ENCODE measurements around the gene POLE2.
"Not testable (repeated sequence)": the region's sequence is repeated elsewhere in the genome, so short reads cannot be mapped to it uniquely, and the experiment has no call there.

The POLE2 gene

DNA sequence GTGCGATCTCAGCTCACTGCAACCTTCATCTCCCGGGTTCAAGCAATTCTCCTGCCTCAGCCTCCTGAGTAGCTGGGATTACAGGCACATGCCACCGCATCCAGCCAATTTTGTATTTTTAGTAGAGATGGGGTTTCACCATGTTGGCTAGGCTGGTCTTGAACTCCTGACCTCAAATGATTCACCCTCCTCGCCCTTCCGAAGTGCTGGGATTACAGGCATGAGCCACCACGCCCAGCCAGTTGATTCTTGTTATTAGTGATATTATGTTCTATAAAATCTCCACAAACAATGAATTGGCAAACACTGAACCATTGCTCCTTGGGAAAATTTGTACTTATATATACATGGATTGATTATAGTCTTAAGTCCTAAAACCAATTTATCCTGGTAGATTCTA is 30.5 kb downstream of the POLE2 start:
- not testable (repeated sequence) for DNase-seq

DNA sequence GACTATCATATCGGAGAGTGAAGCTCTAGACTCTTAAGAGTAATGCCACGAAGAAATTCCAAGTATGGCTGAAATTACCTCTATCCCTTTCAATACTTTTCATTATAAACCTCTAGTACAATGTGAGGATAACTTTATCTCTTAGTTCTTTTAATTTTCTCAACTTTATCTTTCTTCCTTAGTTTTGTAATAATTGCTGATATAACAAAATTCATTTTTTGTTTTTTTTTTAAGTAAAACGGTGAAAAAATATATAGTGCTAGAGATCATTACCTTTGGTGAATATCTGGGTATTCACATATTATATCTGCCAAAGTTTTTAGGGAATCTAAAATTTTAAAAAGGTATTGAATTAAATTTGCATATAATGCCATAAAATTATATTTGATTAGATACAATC is 33.5 kb downstream of the POLE2 start:
- DNase-seq: no peak

DNA sequence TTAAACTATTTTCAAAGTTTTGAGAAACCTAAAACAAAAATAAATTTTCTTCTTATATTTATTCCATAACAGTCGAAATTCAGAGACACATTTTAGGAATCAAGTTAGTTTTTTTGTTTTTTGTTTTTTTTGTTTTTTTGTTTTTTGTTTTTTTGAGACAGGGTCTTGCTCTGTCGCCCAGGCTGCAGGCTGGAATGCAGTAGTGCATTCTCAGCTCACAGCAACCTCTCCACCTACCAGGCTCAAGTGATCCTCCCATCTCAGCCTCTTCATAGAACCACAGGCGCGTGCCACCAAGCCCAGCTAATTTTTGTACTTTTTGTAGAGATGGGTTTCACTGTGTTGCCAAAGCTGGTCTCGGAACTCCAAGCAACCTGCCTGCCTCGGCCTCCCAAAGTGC is 34.5 kb downstream of the POLE2 start:
- DNase-seq: no peak

DNA sequence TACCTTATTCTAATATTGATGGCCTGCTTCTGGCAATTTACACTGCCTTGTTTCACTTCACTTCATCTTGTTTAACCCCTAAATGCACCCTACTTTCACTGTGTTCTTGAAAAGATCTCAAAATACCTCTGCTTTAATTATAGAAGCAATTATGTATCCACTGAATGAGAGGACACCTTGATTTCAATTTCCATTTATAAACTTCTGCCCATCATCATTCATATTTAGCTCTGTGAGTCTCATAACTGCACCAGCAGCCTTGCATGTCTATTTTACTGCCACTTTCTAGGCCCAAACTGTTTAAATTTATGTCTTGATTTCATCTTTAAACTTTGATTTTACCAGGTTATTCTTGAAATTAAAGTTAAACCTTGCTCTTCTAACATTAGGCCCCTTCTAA is 45.9 kb downstream of the POLE2 start:
- no peak for DNase-seq

DNA sequence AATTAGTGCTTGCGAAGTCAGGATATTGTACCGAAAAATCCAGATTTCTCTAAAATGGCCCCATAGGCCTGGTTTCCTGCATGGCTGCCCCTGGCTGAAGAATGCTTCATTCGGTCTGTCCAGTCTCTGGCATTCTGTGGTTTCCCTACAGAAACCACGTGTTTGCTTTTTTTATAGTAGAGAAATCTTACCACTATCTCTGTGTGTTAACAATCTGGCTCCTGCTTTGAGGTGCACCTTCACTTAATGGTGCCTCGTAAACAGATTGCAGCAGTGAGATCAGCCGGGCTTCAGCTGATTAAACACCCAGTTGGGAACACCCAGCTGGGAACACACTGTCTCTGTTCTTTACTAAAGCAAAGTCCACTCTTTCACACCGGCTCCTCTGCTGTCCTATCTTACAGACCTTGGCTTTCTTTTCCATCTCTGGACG is 46.3 kb downstream of the POLE2 start:
- DNase-seq: no peak

DNA sequence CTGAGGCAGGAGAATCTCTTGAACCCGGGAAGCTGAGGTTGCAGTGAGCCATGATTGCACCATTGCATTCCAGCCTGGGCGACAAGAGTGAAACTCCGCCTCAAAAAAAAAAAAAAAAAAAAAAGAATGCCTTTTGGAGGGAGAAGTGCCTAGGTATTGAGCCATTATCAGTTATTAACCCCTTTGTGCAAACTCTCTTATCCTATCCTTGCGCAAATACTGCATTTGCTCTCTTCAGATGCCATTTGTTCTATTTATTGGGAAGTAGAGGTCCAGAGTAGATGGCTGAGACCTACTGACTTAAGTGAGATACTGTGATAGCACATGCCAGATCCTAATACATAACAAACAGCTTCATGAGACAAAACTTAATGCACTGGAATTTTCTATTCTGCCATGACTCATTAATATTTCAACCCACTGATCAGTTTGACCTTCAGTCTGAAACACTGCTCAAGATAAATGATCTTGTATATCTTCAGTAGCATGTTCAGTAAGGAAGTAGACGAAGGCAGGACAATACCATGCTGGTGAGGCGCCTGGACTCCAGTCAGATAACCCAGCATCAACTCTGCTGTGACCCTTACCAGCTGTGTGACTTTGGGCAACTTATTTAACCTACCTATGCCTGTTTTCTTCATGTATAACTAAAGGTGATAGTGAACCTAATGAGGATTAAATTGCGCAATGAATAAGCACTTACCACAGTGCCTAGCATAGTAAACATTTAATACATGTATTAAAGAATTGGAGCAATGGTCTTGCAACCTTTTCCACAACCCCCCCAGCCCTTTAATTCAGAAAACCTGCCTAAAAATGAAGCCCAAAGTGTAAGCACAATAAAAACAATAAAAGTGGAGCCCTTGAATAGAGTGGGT is 47.2 kb downstream of the POLE2 start:
- DNase-seq: no peak

DNA sequence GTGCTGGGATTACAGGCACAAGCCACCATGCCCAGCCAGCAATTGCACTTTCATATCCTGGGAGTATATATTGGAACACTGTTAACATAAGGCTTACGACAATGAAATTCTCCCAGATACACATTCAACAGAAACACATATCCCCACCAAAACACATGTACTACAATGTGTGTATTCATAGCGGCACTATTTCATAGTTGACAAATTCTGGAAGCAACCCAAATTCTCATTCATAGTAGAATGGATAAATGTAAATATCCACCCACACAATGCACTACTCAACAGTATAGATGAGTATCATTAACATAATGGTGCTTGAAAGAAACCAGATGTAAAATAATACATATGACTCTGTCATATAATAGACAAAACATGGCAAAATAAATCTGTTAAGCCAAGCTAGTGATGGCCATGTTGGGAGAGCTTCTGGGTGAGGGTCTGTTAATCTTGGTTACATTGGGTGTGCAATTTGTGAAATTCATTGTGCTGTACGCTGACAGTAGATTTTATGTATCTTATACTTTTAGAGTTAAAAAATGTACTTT is 50.4 kb downstream of the POLE2 start:
- DNase-seq: no peak

DNA sequence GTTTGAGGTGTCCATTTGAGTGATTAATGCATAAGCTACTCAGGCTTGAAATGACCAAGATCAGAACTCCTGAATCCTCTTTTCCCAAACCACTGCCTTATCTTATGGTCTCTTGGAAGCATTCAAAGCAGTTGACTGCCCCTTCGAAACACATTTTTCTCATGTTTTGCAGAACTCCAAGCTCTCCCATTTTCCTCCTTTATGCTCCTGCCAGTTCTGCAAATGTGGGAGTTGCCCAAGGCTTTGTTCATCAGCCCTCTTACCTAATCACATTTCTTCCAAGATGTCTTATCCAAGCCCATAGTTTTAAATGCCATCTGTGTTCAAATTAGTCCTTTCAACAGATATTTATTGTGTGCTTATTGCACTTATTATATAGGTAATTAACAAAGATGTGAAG is 51.1 kb downstream of the POLE2 start:
- no peak for DNase-seq

DNA sequence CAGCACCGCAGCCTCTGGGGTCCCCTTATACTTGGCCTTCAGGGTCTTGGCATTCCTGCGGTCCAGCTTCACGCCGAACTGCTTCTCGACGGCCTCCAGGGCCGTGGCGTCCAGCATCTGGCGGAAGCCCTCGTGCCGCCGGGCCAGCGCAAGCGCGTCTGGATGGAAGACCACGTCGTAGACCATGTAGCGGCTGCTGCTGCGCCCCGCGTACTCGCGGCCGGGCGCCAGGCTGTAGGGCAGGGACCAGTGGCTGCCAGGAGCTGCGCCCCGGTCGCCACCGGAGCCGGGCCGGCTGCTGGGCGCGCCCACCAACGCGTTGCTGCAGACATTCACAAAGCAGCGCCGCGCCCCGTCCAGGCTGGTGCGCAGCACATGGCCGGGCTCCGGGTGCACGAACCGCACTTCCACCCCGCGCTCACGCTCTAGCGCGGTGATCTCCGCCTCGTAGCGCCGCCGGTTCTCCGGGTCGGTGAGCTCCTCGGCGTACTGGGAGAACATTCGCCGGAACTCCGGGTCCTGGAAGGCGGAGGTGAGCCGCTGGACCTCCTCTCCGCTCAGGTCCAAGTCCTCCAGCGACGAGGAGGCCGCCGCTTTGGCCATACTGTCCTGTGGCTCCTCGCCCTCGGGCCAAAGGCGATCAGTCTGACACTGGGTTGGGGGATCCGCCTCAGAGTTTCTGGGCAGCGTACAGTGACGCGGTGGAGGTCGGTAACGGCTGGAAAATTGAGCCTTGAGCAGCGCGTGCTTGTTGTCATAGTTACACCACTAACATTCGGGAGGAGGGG is 53.3 kb downstream of the POLE2 start, which contains the start of gene DNAAF2:
TSS of gene DNAAF2 (minus strand) at position 698 of the 788 bp plus-strand sequence. CDS start at position 603, 95 bp downstream.
- DNase-seq: peak; percentile 55

DNA sequence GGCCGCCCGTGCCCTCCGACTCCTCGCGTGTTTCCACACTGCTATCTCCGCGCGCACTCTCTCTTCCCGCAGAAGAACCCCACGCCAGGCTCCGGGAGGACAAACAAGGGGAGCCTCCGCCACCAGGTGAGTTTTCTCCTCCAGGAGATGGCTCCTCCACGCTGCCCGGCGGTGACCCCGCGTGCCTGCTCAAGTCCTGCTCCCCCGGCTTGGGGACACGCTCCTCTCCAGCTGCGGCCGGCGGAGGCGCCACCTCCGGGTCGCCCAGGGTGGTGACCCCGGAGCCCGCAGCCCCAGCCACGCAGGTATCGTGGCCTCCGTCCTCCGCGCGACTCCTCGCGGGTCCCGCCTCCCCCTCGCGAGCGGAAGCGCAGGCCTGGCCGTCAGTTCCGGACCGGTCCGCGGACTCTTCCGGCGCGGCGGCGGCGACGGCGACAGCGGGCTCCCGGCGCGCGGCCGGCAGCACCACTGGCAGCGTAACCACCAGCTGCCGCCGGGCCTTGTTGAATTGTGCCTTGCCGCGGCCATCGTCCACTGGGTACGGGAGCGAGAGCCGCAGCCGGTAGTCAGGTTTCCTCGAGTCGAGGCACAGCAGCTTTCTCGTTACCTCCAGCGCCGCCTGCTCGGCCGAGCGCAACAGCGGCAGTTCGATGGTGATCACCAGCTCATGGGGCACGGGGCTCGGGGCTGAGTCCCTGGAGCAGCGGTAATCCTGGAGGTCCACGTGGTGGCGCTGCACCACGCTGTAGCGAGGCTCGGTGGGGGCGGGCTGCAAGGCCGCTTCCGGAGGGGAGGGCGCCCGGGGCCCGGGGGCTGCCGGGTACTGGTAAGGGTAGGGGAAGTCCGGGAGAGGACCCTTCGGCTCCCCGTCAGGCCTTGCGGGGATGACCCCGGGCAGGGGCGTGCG is 54.1 kb downstream of the POLE2 start:
- peak; percentile 91 for DNase-seq

DNA sequence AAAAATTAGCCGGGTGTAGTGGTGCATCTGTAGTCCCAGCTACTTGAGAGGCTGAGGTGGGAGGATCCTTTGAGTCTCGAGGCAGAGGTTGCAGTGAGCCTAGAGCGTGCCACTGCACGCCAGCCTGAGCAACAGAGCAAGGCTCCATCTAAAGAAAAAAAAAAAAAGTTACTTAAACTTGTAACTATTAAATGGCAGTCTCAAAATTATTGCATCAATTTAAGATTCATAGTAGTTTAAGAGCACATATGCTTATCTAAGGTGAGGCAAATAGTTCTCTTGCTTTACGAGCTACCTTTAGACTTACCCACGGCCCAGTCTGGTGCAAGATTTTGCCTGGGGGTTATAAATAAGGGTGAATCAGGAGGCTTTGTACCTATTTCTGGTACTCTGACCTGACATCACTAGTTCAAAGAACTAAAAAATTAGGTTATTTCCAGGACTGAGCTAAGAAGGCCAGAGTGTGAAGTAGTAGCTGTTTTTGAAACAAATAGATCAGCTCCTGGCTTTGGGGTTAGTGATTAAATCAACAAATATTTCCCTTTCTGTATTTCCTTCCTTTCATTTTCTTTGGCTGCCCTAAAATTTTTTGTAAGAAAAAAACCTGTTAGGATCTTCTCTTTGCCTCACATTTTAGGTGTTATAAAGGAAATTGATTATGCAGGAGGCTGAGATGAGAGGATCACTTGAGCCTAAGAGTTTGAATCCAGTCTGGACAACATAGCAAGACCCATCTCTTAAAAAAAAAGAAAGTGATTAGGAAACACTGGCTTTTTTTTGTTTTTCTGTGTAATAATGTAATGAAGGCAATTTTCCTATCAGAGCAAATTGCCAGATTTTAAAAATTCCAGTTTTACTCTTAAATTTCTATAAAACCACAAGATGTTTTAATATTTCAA is 63.8 kb downstream of the POLE2 start:
- DNase-seq: no peak

DNA sequence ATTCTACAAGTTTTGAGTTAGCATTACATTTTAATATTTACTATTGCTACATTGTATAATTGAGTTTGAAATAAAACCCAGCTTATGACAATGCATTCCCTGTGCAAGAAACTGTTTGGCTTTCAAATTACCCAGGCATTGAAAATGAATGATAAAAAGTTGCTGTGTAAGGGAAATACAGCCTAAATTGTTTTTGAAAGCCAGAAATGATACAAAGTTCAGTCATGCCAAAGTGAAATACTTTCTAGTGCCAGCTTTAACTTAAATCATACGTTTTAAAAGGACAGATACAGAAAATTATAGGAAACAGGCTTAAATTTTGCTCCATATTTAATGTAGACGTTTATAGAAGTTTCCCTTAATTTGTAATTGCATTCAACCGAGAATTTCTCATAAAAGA is 64.6 kb downstream of the POLE2 start:
- no peak for DNase-seq

DNA sequence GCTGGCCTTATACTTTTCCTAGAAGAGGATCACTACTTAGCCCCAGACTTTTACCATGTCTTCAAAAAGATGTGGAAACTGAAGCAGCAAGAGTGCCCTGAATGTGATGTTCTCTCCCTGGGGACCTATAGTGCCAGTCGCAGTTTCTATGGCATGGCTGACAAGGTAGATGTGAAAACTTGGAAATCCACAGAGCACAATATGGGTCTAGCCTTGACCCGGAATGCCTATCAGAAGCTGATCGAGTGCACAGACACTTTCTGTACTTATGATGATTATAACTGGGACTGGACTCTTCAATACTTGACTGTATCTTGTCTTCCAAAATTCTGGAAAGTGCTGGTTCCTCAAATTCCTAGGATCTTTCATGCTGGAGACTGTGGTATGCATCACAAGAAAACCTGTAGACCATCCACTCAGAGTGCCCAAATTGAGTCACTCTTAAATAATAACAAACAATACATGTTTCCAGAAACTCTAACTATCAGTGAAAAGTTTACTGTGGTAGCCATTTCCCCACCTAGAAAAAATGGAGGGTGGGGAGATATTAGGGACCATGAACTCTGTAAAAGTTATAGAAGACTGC is 65.9 kb downstream of the POLE2 start:
- no peak for DNase-seq

DNA sequence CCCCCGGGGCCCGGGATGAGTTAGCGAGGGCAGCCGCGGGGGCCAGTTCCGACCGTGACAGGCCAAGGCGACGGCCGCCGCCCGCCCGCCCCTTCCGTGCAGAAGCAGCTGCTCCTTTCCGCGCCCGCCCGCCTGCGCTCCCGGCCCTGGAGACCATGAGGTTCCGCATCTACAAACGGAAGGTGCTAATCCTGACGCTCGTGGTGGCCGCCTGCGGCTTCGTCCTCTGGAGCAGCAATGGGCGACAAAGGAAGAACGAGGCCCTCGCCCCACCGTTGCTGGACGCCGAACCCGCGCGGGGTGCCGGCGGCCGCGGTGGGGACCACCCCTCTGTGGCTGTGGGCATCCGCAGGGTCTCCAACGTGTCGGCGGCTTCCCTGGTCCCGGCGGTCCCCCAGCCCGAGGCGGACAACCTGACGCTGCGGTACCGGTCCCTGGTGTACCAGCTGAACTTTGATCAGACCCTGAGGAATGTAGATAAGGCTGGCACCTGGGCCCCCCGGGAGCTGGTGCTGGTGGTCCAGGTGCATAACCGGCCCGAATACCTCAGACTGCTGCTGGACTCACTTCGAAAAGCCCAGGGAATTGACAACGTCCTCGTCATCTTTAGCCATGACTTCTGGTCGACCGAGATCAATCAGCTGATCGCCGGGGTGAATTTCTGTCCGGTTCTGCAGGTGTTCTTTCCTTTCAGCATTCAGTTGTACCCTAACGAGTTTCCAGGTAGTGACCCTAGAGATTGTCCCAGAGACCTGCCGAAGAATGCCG is 66.7 kb downstream of the POLE2 start:
- DNase-seq: peak; percentile 63

DNA sequence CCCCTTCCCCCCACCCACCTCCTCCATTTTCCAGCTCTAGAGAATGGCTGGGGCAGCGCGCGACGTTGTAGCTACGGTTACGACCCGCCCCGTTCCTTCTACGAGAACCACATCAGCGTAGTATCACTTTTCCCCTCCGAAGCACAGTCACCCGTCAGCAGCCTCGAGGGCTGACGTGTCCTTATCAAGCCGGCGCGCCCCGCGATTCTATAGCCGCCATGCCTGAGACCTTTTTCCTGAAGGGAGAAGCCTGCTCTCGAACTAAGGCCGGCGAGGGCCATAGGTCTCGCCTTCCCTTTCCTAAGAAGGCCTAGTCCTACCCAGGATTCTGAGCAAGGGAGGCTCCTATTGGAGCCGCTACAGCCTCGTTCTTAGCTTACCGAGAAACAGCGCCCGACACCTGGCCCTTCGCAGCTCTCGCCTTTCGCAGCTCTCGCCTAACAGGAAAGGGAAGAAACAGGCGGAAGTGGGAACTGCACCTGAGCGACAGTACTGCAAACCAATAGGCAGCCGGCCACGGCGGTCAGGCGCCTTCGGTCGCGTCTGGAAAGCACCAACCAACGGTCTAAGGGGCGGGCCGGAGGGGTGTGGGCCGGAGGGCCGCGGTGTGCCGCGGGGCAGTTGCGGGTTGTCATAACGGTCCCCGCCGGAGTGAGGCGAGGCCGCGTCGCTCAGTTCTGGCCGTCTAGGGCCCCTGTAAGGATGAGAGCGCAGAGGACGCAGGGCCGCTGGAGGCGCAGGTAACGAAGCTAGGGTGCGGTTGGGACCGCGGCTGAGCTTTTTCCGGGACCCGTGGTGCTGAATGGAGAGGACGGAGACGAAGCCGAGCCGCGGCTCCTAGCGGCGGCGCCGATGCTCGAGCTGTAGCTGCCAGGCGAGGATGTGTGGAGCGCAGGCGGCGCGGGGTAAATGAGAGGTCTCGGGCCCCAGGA is 67.6 kb downstream of the POLE2 start, which contains the start of the genes MGAT2 and RPL36AL:
TSS of gene MGAT2 (plus strand) at position 618 of the 932 bp plus-strand sequence. CDS start 470 bp downstream, outside the sequence.
TSS of gene RPL36AL (minus strand) at position 445 of the 932 bp plus-strand sequence. CDS start 1,522 bp downstream, outside the sequence.
- peak; percentile 89 for DNase-seq

DNA sequence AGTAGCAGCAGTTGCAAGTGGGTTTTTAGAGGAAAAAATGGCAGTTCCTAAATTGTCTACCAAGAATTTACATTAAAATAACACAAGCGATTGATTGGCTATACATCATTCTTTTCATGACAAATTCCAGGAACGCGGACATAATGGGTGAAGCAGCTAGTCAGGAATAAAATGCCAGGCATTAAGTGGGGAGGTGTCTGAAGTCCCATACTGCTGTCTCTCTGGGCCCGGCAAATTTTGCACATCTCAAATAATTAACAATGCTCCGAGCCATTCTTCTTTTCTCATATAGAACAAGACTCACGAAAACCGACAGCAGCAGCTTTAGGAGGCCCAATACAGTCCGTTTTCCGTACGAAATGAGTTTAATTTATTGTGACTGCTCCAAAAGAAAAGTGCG is 68.3 kb downstream of the POLE2 start:
- DNase-seq: no peak

DNA sequence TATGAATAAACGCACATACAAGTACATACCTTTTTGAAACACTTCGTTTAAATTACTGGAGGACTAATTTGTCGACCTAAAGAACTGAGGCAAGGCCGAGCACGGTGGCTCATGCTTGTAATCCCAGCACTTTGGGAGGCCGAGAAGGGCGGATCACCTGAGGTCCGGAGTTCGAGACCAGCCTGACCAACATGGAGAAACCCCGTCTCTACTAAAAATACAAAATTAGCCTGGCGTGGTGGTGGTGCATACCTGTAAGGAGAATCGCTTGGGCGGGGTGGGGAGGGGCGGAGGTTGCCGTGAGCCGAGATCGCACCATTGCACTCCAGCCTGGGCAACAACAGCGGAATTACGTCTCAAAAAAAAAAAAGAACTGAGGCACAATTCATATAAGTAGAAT is 68.7 kb downstream of the POLE2 start:
- DNase-seq: not testable (repeated sequence)

DNA sequence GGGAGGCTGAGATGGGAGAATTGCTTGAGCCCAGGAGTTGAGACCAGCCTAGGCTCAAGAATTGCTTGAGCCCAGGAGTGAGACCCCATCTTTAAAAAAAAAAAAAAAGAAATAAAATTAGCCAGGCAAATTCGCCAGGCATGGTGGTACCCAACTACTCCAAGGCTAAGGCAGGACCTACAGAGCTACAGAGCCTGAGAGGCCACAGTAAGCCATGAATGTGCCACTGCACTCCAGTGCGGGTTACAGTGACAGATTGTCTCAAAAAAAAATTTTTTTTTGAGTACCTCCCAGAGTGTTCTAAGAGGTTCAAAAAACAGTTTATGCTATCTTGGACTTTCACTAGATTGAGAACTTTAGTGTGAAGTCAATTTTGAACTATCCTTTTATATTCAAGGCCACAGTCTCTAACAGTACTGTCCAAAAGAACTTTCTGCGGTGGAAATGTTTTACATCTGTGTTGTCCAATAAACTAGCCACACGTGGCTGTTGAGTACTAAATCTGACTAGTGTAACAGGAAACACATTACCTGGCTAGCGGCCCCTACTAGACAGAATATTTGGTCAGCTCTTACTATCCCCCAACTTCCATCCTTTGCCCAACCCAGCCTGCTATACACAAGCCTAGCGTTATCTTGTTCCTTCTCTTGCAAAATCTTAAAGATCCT is 70.0 kb downstream of the POLE2 start:
- DNase-seq: no peak
